Fibroblast of lung (primary cell): ENCODE data around the gene SLC44A1. TPM values are rescaled to one million over a fixed set of nuclear protein-coding genes. Genes with fewer than 3 reads are reported as not detected.

Source experiments
- DNase-seq, 2 donors: peaks; one replicate each; pipeline versions ENCODE4 v3.0.0 to v3.0.0-alpha.2; 2010; ENCODE audit warnings: low read depth in 2 of 2
- H2AFZ ChIP-seq: 2 replicates; pipeline ENCODE4 v1.5.1; 2012; ENCODE audit warnings: low read length, control low read depth, inconsistent platforms
- H3K27ac ChIP-seq: 2 replicates; pipeline ENCODE4 v1.5.1; 2011; ENCODE audit warnings: low read length, control low read depth; ENCODE audit not compliant: insufficient read depth
- H3K27me3 ChIP-seq: 2 replicates; pipeline ENCODE4 v1.5.1; 2011; ENCODE audit warnings: mild to moderate bottlenecking, low read length; ENCODE audit not compliant: control insufficient read depth, insufficient read depth
- H3K36me3 ChIP-seq: 2 replicates; pipeline ENCODE4 v1.5.1; 2011; ENCODE audit warnings: low read length; ENCODE audit not compliant: control insufficient read depth, insufficient read depth
- H3K4me1 ChIP-seq: 2 replicates; pipeline ENCODE4 v1.5.1; 2011; ENCODE audit warnings: low read length; ENCODE audit not compliant: control insufficient read depth, insufficient read depth; ENCODE audit errors: extremely low read depth
- H3K4me2 ChIP-seq: 2 replicates; pipeline ENCODE4 v1.5.1; 2011; ENCODE audit warnings: low read length, control low read depth; ENCODE audit not compliant: insufficient read depth; ENCODE audit errors: extremely low read depth
- H3K4me3 ChIP-seq, 4 experiments: fragments of 200-600 bp in 1 of 4; sonication (generic) in 1 of 4; replicated peaks in 1 of 4; 2 replicates each; pipeline ENCODE4 v1.5.1; 2011 to 2016; ENCODE audit warnings: low read length in 4 of 4, low read depth in 3 of 4, mild to moderate bottlenecking in 3 of 4, control low read depth in 2 of 4, inconsistent platforms in 1 of 4, mixed read lengths in 1 of 4; ENCODE audit not compliant: insufficient read depth in 1 of 4; ENCODE audit errors: control extremely low read depth in 1 of 4
- H3K79me2 ChIP-seq: 2 replicates; pipeline ENCODE4 v1.5.1; 2012; ENCODE audit warnings: mild to moderate bottlenecking, low read length, inconsistent platforms; ENCODE audit not compliant: control insufficient read depth, insufficient read depth
- H3K9ac ChIP-seq: 2 replicates; pipeline ENCODE4 v1.5.1; 2011; ENCODE audit warnings: mild to moderate bottlenecking, low read length, control low read depth; ENCODE audit not compliant: insufficient read depth
- H3K9me3 ChIP-seq: 2 replicates; pipeline ENCODE4 v1.5.1; 2012; ENCODE audit warnings: low read depth, low read length; ENCODE audit not compliant: control insufficient read depth, insufficient read depth
- H4K20me1 ChIP-seq: 2 replicates; pipeline ENCODE4 v1.5.1; 2011; ENCODE audit warnings: low read length; ENCODE audit not compliant: control insufficient read depth, insufficient read depth; ENCODE audit errors: extremely low read depth
- CTCF ChIP-seq, 2 donors: IDR thresholded peaks in 1 of 2; conservative IDR thresholded peaks in 1 of 2; 1 replicate in 1 of 2; 2 replicates in 1 of 2; pipeline ENCODE4 v1.5.1; 2011 to 2012; ENCODE audit warnings: low read length in 2 of 2, control low read depth in 1 of 2, inconsistent platforms in 1 of 2, low read depth in 1 of 2, mild to moderate bottlenecking in 1 of 2
- EZH2 ChIP-seq: IDR thresholded peaks from 2 replicates; pipeline ENCODE4 v1.5.1; 2012; ENCODE audit warnings: low read length, control low read depth, mild to moderate bottlenecking; ENCODE audit errors: missing control alignments
- polyA plus RNA-seq, 2 donors: library from polyadenylated mRNA; depleted of rRNA in 1 of 2; stranded (reverse) in 1 of 2; unstranded in 1 of 2; fragments of >200 nt; gene quantifications; 2 replicates each; pipeline ENCODE4 v1.2.1, GENCODE V29; 2011 to 2012; ENCODE audit warnings: missing spikeins in 1 of 2
- total RNA-seq: library from RNA; depleted of rRNA; stranded (reverse); fragments of >200 nt; gene quantifications from 2 replicates; pipeline ENCODE4 v1.2.1, GENCODE V29; 2014

The SLC44A1 gene
- total and polyA plus RNA-seq, 2 donors (not counting 1 experiment from before 2014, with no cell fraction given) = 35.9 to 54.2 TPM

- Histone ChIP-seq H3K4me2 (no peak overlapping the region), H3K4me3 (no peak overlapping the region)
- no peak for DNase-seq
Measured at GRCh38 chr9:105289305-105289704, 44.9 kb downstream of the SLC44A1 start.

GRCh38 chr9:105290418-105290817, 46.0 kb downstream of the SLC44A1 start:
- no peaks in the 10 kb centered on the region for H3K36me3 ChIP-seq
- no peak overlapping the region for H3K4me2 ChIP-seq
- H3K9ac ChIP-seq = no peak overlapping the region
- H3K79me2 ChIP-seq = no peaks in the 10 kb centered on the region
- H3K4me3 ChIP-seq = no peak overlapping the region
- H3K9me3 ChIP-seq = no peaks in the 10 kb centered on the region
- no peaks in the 10 kb centered on the region for H3K4me1 ChIP-seq
- H2AFZ ChIP-seq = no peak overlapping the region
- TF ChIP-seq EZH2 = no peak
- no peak for TF ChIP-seq CTCF (conservative IDR thresholded peaks at IDR 0.05 in 1 of 2, IDR thresholded peaks at IDR 0.05 in 1 of 2; ENCODE audit: low read depth in 1 of 2, low read length in 2 of 2)
- DNase-seq = peak; percentile 36 to 75
- no peaks in the 10 kb centered on the region for H3K27me3 ChIP-seq
- no peak overlapping the region for H3K27ac ChIP-seq
- no peaks in the 10 kb centered on the region for H4K20me1 ChIP-seq

More at GRCh38 chr9:105289305-105289704, 44.9 kb downstream of the SLC44A1 start:
- Histone ChIP-seq H3K27me3 (no peaks in the 10 kb centered on the region), H2AFZ (no peak overlapping the region), H3K9me3 (no peaks in the 10 kb centered on the region), H3K36me3 (no peaks in the 10 kb centered on the region), H4K20me1 (no peaks in the 10 kb centered on the region), H3K79me2 (no peaks in the 10 kb centered on the region), H3K9ac (no peak overlapping the region), H3K4me1 (no peaks in the 10 kb centered on the region), H3K27ac (no peak overlapping the region)
- TF ChIP-seq EZH2 (no peak), CTCF (conservative IDR thresholded peaks at IDR 0.05 in 1 of 2, IDR thresholded peaks at IDR 0.05 in 1 of 2; ENCODE audit: low read depth in 1 of 2, low read length in 2 of 2) (no peak)

DNA sequence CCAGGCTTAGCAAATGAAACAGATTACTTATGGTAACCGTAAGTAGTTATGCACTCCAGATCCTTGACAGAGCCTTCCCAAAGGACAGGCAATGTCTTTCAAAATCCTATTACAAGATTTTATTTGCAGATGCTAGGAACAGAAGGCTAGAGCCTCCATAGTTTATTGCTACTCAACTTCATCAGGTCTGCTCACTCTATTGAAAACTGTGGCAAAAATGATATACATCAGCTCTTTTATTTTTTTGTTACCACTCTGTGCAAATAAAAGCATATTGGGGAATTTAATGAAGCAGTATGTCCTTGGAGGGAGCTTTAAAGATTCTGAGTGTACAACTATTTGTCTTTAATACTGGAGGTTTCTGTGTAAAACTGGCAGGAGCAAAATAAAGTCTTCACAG, 46.5 kb downstream of the SLC44A1 start:
- Histone ChIP-seq H3K9ac (no peak overlapping the region), H3K9me3 (no peaks in the 10 kb centered on the region), H2AFZ (no peak overlapping the region), H3K36me3 (no peaks in the 10 kb centered on the region), H3K4me2 (no peak overlapping the region), H3K27me3 (no peaks in the 10 kb centered on the region), H3K79me2 (no peaks in the 10 kb centered on the region), H3K4me3 (no peak overlapping the region), H3K27ac (no peak overlapping the region), H4K20me1 (no peaks in the 10 kb centered on the region), H3K4me1 (no peaks in the 10 kb centered on the region)
- DNase-seq = no peak
- TF ChIP-seq EZH2 (no peak), CTCF (conservative IDR thresholded peaks at IDR 0.05 in 1 of 2, IDR thresholded peaks at IDR 0.05 in 1 of 2; ENCODE audit: low read depth in 1 of 2, low read length in 2 of 2) (no peak)
